Caco-2 (cell line): ENCODE data around the gene GIMAP1. TPM values are rescaled to one million over a fixed set of nuclear protein-coding genes. Genes with fewer than 3 reads are reported as not detected.

Experiments
- BruUV-seq: library from RNA; stranded (reverse); fragments of 400-500 nt; replicated peaks from 2 replicates; lab custom pipeline; 2021; lab: Mats Ljungman, UMichigan
- CTCF ChIA-PET: fragments of 300-600 bp; sonication (Branson Sonifier 250); formaldehyde crosslinking; loops from one replicate; lab custom pipeline; 2022; ENCODE audit warnings: antibody characterized with exemption; lab: Charles Lee
- POLR2A ChIA-PET: fragments of 300-600 bp; sonication (Branson Sonifier 250); formaldehyde crosslinking; loops from one replicate; lab custom pipeline; 2022; ENCODE audit warnings: antibody characterized with exemption; lab: Charles Lee
- DNase-seq, 2 experiments: peaks; one replicate each; pipeline versions ENCODE4 v3.0.0 to v3.0.0-alpha.2; 2020 to 2022
- H3K27me3 ChIP-seq: replicated peaks from 2 replicates; pipeline ENCODE4 v1.6.0; 2011; ENCODE audit warnings: low read length; ENCODE audit not compliant: control insufficient read depth, insufficient read depth
- H3K36me3 ChIP-seq: 2 replicates; pipeline ENCODE4 v1.5.1; 2011; ENCODE audit warnings: low read length; ENCODE audit not compliant: control insufficient read depth, insufficient read depth
- H3K4me1 ChIP-seq: fragments of 250-450 bp; sonication (Bioruptor Pico); 2 replicates; pipeline ENCODE4 v1.5.1; 2020; ENCODE audit warnings: mild to moderate bottlenecking
- H3K4me3 ChIP-seq: 2 replicates; pipeline ENCODE4 v1.5.1; 2011; ENCODE audit warnings: low read depth, mild to moderate bottlenecking, control low read depth, low read length
- H3K9me3 ChIP-seq: fragments of 250-450 bp; sonication (Bioruptor Pico); 2 replicates; pipeline ENCODE4 v1.5.1; 2020; ENCODE audit warnings: mild to moderate bottlenecking, moderate library complexity
- H3K27ac Mint-ChIP-seq: one replicate; pipeline ENCODE4 v1.8.0; 2022; ENCODE audit warnings: mixed read lengths; ENCODE audit not compliant: unreplicated experiment
- H3K27me3 Mint-ChIP-seq: one replicate; pipeline ENCODE4 v1.8.0; 2022; ENCODE audit warnings: mixed read lengths; ENCODE audit not compliant: insufficient read depth, unreplicated experiment
- H3K36me3 Mint-ChIP-seq: one replicate; pipeline ENCODE4 v1.8.0; 2022; ENCODE audit warnings: mild to moderate bottlenecking, mixed read lengths; ENCODE audit not compliant: insufficient read depth, unreplicated experiment
- H3K4me1 Mint-ChIP-seq: one replicate; pipeline ENCODE4 v1.8.0; 2022; ENCODE audit warnings: low read depth, mixed read lengths; ENCODE audit not compliant: unreplicated experiment
- H3K4me3 Mint-ChIP-seq: one replicate; pipeline ENCODE4 v1.8.0; 2022; ENCODE audit warnings: mild to moderate bottlenecking, moderate library complexity, mixed read lengths; ENCODE audit not compliant: unreplicated experiment
- H3K9me3 Mint-ChIP-seq: one replicate; pipeline ENCODE4 v1.8.0; 2022; ENCODE audit warnings: mixed read lengths; ENCODE audit not compliant: unreplicated experiment
- CTCF ChIP-seq, 2 experiments: fragments of 200-600 bp in 1 of 2; IDR thresholded peaks; 1 replicate in 1 of 2; 2 replicates in 1 of 2; pipeline versions ENCODE4 v1.5.1 to v1.8.0; 2011 to 2022; ENCODE audit warnings: antibody characterized with exemption in 1 of 2, control low read depth in 1 of 2, inconsistent platforms in 1 of 2, low read depth in 1 of 2, low read length in 1 of 2, mild to moderate bottlenecking in 1 of 2, moderate library complexity in 1 of 2; ENCODE audit not compliant: insufficient read depth in 1 of 2, severe bottlenecking in 1 of 2, unreplicated experiment in 1 of 2
- intact Hi-C: fragments of 100-400 bp; cut with micrococcal nuclease; formaldehyde crosslinking; loops from one replicate; pipeline ENCODE4 v1.10.0; 2022; ENCODE audit not compliant: unreplicated experiment
- total RNA-seq: library from RNA; stranded (reverse); gene quantifications from 2 replicates; pipeline ENCODE4 v1.2.3, GENCODE V29; 2022

The GIMAP1 gene
- total RNA-seq, 1 experiment from 2014 or later, result not detected

DNA sequence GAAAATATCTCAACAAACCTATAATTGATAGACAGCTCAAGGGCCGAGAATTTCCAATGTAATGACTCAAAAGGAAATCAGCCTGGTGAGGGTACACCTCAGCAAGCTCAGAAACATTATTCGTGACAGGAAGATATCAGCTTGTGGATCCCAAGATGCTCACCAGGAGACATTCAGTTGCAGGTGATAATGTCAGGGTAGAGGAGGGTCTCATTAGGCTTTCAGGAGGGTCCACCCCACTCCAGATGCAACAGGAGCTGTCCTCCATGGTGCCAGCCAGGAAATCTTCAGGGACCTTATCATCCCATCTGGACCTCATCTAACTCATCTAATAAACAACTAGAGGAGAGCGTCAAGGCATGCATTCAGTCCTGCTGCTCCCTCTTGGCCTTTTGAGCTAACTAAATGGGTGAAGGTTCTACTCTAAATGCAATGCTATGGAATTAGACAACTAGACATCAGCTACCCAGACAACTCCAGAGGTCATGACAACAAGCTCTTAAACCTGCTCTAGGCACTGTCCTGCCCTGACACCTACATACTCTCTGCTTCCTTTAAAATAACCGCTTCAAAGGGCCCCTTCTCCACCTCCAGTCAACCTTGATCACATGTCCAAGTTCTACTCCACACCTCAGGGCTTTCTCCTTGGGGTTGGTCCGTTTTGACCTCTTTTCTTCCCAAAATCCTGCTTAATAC lies 16.5 kb downstream of the GIMAP1 start:
- H3K4me3 ChIP-seq, result no peak overlapping the region
- Mint-ChIP-seq H3K9me3 (peaks cover 11% of the 10 kb centered on the region), H3K36me3 (no peaks in the 10 kb centered on the region), H3K4me3 (no peak overlapping the region), H3K4me1 (peaks cover under 1% of the 10 kb centered on the region), H3K27me3 (peaks cover 12% of the 10 kb centered on the region), H3K27ac (no peak overlapping the region)
- peaks cover 1% of the 10 kb centered on the region; the same call in 1 of the 2 replicates for H3K27me3 ChIP-seq
- BruUV-seq, result no TSS peak
- peaks cover 7% of the 10 kb centered on the region; the same call in 1 of the 2 replicates for H3K9me3 ChIP-seq
- no peaks in the 10 kb centered on the region for H3K4me1 ChIP-seq
- ChIA-PET CTCF (no interaction called here), POLR2A (no interaction called here)
- intact Hi-C loops, result no loop called here
- H3K36me3 ChIP-seq, result no peaks in the 10 kb centered on the region
- no peak for DNase-seq
- no peak for TF ChIP-seq CTCF (IDR thresholded peaks at IDR 0.05; ENCODE audit: insufficient read depth in 1 of 2, low read depth in 1 of 2, low read length in 1 of 2, severe bottlenecking in 1 of 2, unreplicated experiment in 1 of 2)

DNA sequence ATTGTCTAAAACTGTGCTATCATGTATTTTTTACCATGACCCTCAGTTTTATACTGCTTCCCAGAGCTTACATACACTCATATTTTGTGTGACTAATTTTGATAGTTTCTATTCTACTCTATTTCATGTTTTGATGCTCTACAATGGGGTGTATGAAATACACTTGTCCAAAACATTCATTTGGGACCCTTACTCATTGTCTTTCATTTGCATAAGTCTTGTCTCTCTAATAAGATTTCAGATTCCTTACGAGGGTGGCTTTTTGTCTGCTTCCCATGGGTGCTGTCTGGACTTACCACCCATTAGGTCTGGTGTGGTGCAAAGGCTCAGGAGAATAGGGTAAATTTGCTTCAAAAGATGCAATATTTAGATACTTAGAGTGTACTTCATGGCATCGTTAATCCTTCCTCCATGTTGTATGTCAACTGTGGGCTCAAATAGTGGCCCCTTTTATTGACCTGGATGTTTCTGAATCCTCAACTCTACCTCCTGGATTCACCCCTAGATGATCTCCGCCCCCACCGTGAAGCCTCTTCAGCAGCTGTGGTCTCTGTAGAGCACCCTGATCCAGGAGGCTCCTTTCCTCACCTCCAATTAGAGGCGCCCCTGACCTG lies 17.2 kb downstream of the GIMAP1 start:
- Histone ChIP-seq H3K4me3 (no peak overlapping the region), H3K36me3 (no peaks in the 10 kb centered on the region), H3K27me3 (peaks cover 1% of the 10 kb centered on the region; the same call in 1 of the 2 replicates), H3K9me3 (peaks cover 3% of the 10 kb centered on the region; the same call in 1 of the 2 replicates), H3K4me1 (no peaks in the 10 kb centered on the region)
- no peak for DNase-seq
- peaks cover 15% of the 10 kb centered on the region for H3K27me3 Mint-ChIP-seq
- no TSS peak for BruUV-seq
- H3K27ac Mint-ChIP-seq, result no peak overlapping the region
- H3K4me3 Mint-ChIP-seq, result no peak overlapping the region
- ChIA-PET CTCF (no interaction called here), POLR2A (no interaction called here)
- TF ChIP-seq CTCF (IDR thresholded peaks at IDR 0.05; ENCODE audit: insufficient read depth in 1 of 2, low read depth in 1 of 2, low read length in 1 of 2, severe bottlenecking in 1 of 2, unreplicated experiment in 1 of 2), result no peak
- peaks cover 5% of the 10 kb centered on the region for H3K9me3 Mint-ChIP-seq
- peaks cover 3% of the 10 kb centered on the region for H3K4me1 Mint-ChIP-seq
- no peaks in the 10 kb centered on the region for H3K36me3 Mint-ChIP-seq
- intact Hi-C loops, result no loop called here

GRCh38 chr7:150734254-150734653 lies 17.8 kb downstream of the GIMAP1 start:
- ChIA-PET POLR2A (no interaction called here), CTCF (no interaction called here)
- no TSS peak for BruUV-seq
- intact Hi-C loops, result no loop called here
- H3K4me1 ChIP-seq, result no peaks in the 10 kb centered on the region
- H3K36me3 Mint-ChIP-seq, result no peaks in the 10 kb centered on the region
- no peaks in the 10 kb centered on the region for H3K36me3 ChIP-seq
- peaks cover 7% of the 10 kb centered on the region for H3K4me1 Mint-ChIP-seq
- TF ChIP-seq CTCF (IDR thresholded peaks at IDR 0.05; ENCODE audit: insufficient read depth in 1 of 2, low read depth in 1 of 2, low read length in 1 of 2, severe bottlenecking in 1 of 2, unreplicated experiment in 1 of 2), result no peak
- no peak for DNase-seq
- no peak overlapping the region for H3K4me3 Mint-ChIP-seq
- H3K27ac Mint-ChIP-seq, result no peak overlapping the region
- H3K9me3 ChIP-seq, result no peaks in the 10 kb centered on the region
- H3K27me3 ChIP-seq, result peaks cover 1% of the 10 kb centered on the region; the same call in 1 of the 2 replicates
- peaks cover 17% of the 10 kb centered on the region for H3K27me3 Mint-ChIP-seq
- H3K4me3 ChIP-seq, result no peak overlapping the region
- H3K9me3 Mint-ChIP-seq, result no peaks in the 10 kb centered on the region
